K562 (cell line): ENCODE results near the gene NES. TPM values are rescaled to one million over a fixed set of nuclear protein-coding genes. Genes with fewer than 3 reads are reported as not detected.
A peak's percentile ranks its signal among the peaks of the same experiment; 100 is the strongest.

Source experiments
- ATAC-seq: fragments of 200-7000 bp; cut with Tn5 transposase; 3 replicates; pipeline ENCODE4 v1.9.1; 2020; ENCODE audit warnings: moderate library complexity
- BruUV-seq: library from RNA; stranded (reverse); fragments of 400-500 nt; replicated peaks from 2 replicates; lab custom pipeline; 2021; lab: Mats Ljungman, UMichigan
- CTCF ChIA-PET: fragments of 300-600 bp; formaldehyde crosslinking; extraction: SDS; loops from one replicate; lab custom pipeline; 2021; ENCODE audit warnings: low intra/inter-chr PET ratio; lab: Yijun Ruan, JAX
- POLR2A ChIA-PET: fragments of 300-600, 350-650 bp; sonication (Branson Sonifier 250); formaldehyde crosslinking; extraction: SDS; loops from one replicate; lab custom pipeline; 2021; ENCODE audit warnings: antibody characterized with exemption, inconsistent platforms; lab: Yijun Ruan, JAX
- DNase-seq, 4 experiments: peaks; one replicate each; pipeline versions ENCODE4 v3.0.0 to v3.0.0-alpha.2; 2011 to 2018; ENCODE audit warnings: low spot score in 3 of 4, mixed read lengths in 3 of 4; ENCODE audit errors: extremely low read depth in 1 of 4
- FAIRE-seq: peaks from 2 replicates; lab custom pipeline; 2011; peaks lifted over from hg19 to GRCh38; lab: Jason Lieb, UNC
- H2AFZ ChIP-seq: 2 replicates; pipeline ENCODE4 v1.6.0; 2011; ENCODE audit warnings: low read depth, low read length, control low read depth, inconsistent platforms
- H3K27ac ChIP-seq: fragments of 200-600 bp; 3 replicates; pipeline ENCODE4 v1.8.0; 2011; ENCODE audit warnings: low read depth, mild to moderate bottlenecking, control low read depth, inconsistent platforms, low read length, moderate library complexity, mixed read lengths; ENCODE audit errors: extremely low read depth
- H3K27me3 ChIP-seq, 2 experiments: fragments of 300-600 bp in 1 of 2; 2 replicates in 1 of 2; 3 replicates in 1 of 2; pipeline versions ENCODE4 v1.6.0 to v1.8.0; 2011; ENCODE audit warnings: inconsistent platforms in 2 of 2, low read length in 2 of 2, mild to moderate bottlenecking in 1 of 2, mixed read lengths in 1 of 2, moderate library complexity in 1 of 2; ENCODE audit not compliant: control insufficient read depth in 2 of 2, insufficient read depth in 2 of 2
- H3K36me3 ChIP-seq: fragments of 300-600 bp; 3 replicates; pipeline ENCODE4 v1.8.0; 2011; ENCODE audit warnings: mild to moderate bottlenecking, low read length, inconsistent platforms; ENCODE audit not compliant: control insufficient read depth, insufficient read depth
- H3K4me1 ChIP-seq, 2 experiments: fragments of 200-600 bp in 1 of 2; replicated peaks in 1 of 2; 2 replicates in 1 of 2; 3 replicates in 1 of 2; pipeline versions ENCODE4 v1.5.1 to v1.8.0; 2011; ENCODE audit warnings: inconsistent platforms in 2 of 2, low read length in 2 of 2, mild to moderate bottlenecking in 1 of 2, mixed read lengths in 1 of 2, moderate library complexity in 1 of 2; ENCODE audit not compliant: control insufficient read depth in 2 of 2, insufficient read depth in 2 of 2
- H3K4me2 ChIP-seq: 2 replicates; pipeline ENCODE4 v1.6.1; 2011; ENCODE audit warnings: low read length, control low read depth, inconsistent platforms, mixed read lengths; ENCODE audit not compliant: insufficient read depth
- H3K4me3 ChIP-seq: fragments of 200-600 bp; sonication (generic), shearing (Covaris generic); 2 replicates; pipeline ENCODE4 v1.5.1; 2016; ENCODE audit warnings: control low read depth, inconsistent platforms
- H3K79me2 ChIP-seq: fragments of 200-600 bp; 3 replicates; pipeline ENCODE4 v1.8.0; 2011; ENCODE audit warnings: low read length, inconsistent platforms; ENCODE audit not compliant: control insufficient read depth, insufficient read depth
- H3K9ac ChIP-seq, 2 experiments: 2 replicates each; pipeline versions ENCODE4 v1.6.0 to v1.6.1; 2011; ENCODE audit warnings: low read depth in 2 of 2, low read length in 2 of 2, control low read depth in 1 of 2, inconsistent platforms in 1 of 2, mild to moderate bottlenecking in 1 of 2, mixed read lengths in 1 of 2; ENCODE audit not compliant: insufficient read depth in 1 of 2
- H3K9me1 ChIP-seq: one replicate; pipeline ENCODE4 v1.6.0; 2011; ENCODE audit warnings: inconsistent platforms, mild to moderate bottlenecking, low read length, moderate library complexity; ENCODE audit not compliant: control insufficient read depth, insufficient read depth
- H3K9me3 ChIP-seq: replicated peaks from 2 replicates; pipeline ENCODE4 v1.5.1; 2011; ENCODE audit warnings: low read depth, low read length, inconsistent platforms; ENCODE audit not compliant: control insufficient read depth, insufficient read depth
- H4K20me1 ChIP-seq: replicated peaks from 2 replicates; pipeline ENCODE4 v1.6.1; 2011; ENCODE audit warnings: low read length, inconsistent platforms, mixed read lengths; ENCODE audit not compliant: control insufficient read depth, insufficient read depth
- ATF7 ChIP-seq: fragments of 450-650 bp; IDR thresholded peaks from 2 replicates; pipeline ENCODE4 v1.7.1; 2014; ENCODE audit warnings: mild to moderate bottlenecking, moderate library complexity
- BRF1 ChIP-seq: IDR thresholded peaks from 3 replicates; pipeline ENCODE4 v1.6.1; 2011; ENCODE audit warnings: borderline replicate concordance, mild to moderate bottlenecking; ENCODE audit not compliant: insufficient read length; ENCODE audit errors: extremely low read depth
- CTBP1 ChIP-seq: fragments of 450-650 bp; IDR thresholded peaks from 2 replicates; pipeline ENCODE4 v1.6.1; 2016; ENCODE audit warnings: borderline replicate concordance
- EP400 ChIP-seq: fragments of 450-650 bp; IDR thresholded peaks from 2 replicates; pipeline ENCODE4 v1.6.1; 2017; ENCODE audit warnings: antibody characterized with exemption, mild to moderate bottlenecking, moderate library complexity
- FOXK1 ChIP-seq: sonication (generic); formaldehyde crosslinking; IDR thresholded peaks from 2 replicates; pipeline ENCODE4 v1.8.0; 2022; ENCODE audit warnings: missing genetic modification reagents, mild to moderate bottlenecking, borderline replicate concordance
- HDAC2 ChIP-seq: fragments of 450-650 bp; IDR thresholded peaks from 2 replicates; pipeline ENCODE4 v1.6.1; 2016; ENCODE audit warnings: mild to moderate bottlenecking
- PTBP1 ChIP-seq: fragments of 200-400 bp; formaldehyde crosslinking; IDR thresholded peaks from 2 replicates; pipeline ENCODE4 v1.6.1; 2017; ENCODE audit warnings: low read depth, low read length
- SMARCB1 ChIP-seq: IDR thresholded peaks from 2 replicates; pipeline ENCODE4 v1.6.1; 2011; ENCODE audit warnings: improper control_type of control experiment, low read depth; ENCODE audit not compliant: insufficient read length
- YY1 ChIP-seq, 3 experiments: IDR thresholded peaks; 2 replicates each; pipeline ENCODE4 v1.6.1; 2011; ENCODE audit warnings: low read length in 2 of 3, mild to moderate bottlenecking in 2 of 3, moderate library complexity in 2 of 3, borderline replicate concordance in 1 of 3, control low read depth in 1 of 3, low read depth in 1 of 3; ENCODE audit not compliant: insufficient read depth in 3 of 3, insufficient replicate concordance in 2 of 3, control insufficient read depth in 1 of 3, insufficient read length in 1 of 3; ENCODE audit errors: extremely low read depth in 1 of 3
- ZNF347 ChIP-seq: fragments of 450-650 bp; formaldehyde crosslinking; IDR thresholded peaks from 2 replicates; pipeline ENCODE4 v1.4.0; 2020; ENCODE audit warnings: low read depth, mild to moderate bottlenecking, moderate library complexity
- WGBS: fragments of 100-300 bp; shearing (Covaris generic); methylation state at CpG from one replicate; pipeline ENCODE4 v1.1.6; 2016; ENCODE audit warnings: low coverage, mixed read lengths; ENCODE audit not compliant: insufficient coverage; ENCODE audit errors: missing lambda C conversion rate; 5-methylcytosine and 5-hydroxymethylcytosine counted together
- in situ Hi-C: fragments of 300-500 bp; cut with MboI; formaldehyde crosslinking; loops from 4 replicates; pipeline ENCODE4 v1.15.0; 2018; ENCODE audit warnings: inconsistent platforms, mixed read lengths
- intact Hi-C: fragments of 100-400 bp; cut with micrococcal nuclease; formaldehyde crosslinking; loops from 2 replicates; pipeline ENCODE4 v1.14.2; 2022
- polyA plus RNA-seq, 8 experiments: library from polyadenylated mRNA; depleted of rRNA in 4 of 8; stranded (reverse) in 5 of 8; unstranded in 3 of 8; fragments of >200 nt; fragmentation: Nextera tagmentation in 2 of 8; fragmentation: Illumina TruSeq in 1 of 8; extraction: Ambion mirVana in 2 of 8; extraction: Trizol in 1 of 8; gene quantifications; 2 replicates each; pipeline versions ENCODE4 v1.2.1 to v1.2.3, GENCODE V29; 2011 to 2014; ENCODE audit warnings: inconsistent platforms in 1 of 8, missing spikeins in 1 of 8
- total RNA-seq, 7 experiments: library from RNA; depleted of rRNA in 6 of 7; stranded (reverse); fragments of >200 nt in 6 of 7; fragmentation: Illumina TruSeq in 2 of 7; extraction: Trizol in 2 of 7; gene quantifications; 2 replicates each; pipeline versions ENCODE4 v1.2.1 to v1.2.3, GENCODE V29; 2011 to 2021; ENCODE audit warnings: low replicate concordance in 1 of 7
- TF ChIP-seq, protein P1 (sequence below): fragments of 450-650 bp; IDR thresholded peaks from 2 replicates; pipeline ENCODE4 v1.7.0; 2016; ENCODE audit warnings: borderline replicate concordance
- TF ChIP-seq, protein P2 (sequence below), 3 experiments: fragments of 200-800 bp in 1 of 3; sonication (Bioruptor generic) in 1 of 3; sonication (generic) in 1 of 3; formaldehyde crosslinking in 1 of 3; IDR thresholded peaks; 2 replicates each; pipeline versions ENCODE4 v1.6.1 to v1.8.0; 2016 to 2022; ENCODE audit warnings: mild to moderate bottlenecking in 2 of 3, missing compliant biosample characterization in 2 of 3, missing genetic modification characterization in 2 of 3, missing genetic modification reagents in 1 of 3
- TF ChIP-seq, protein P3 (sequence below): fragments of 250-450 bp; sonication (Bioruptor Pico); IDR thresholded peaks from 2 replicates; pipeline ENCODE4 v1.8.0; 2022; ENCODE audit warnings: moderate library complexity, mild to moderate bottlenecking, inconsistent platforms

Gene NES
- total and polyA plus RNA-seq, 9 of the 15 experiments (the other 6 are each of a cell fraction or from before 2014, with no cell fraction given): 0.10 to 8.6 (median 4.2) TPM

DNA sequence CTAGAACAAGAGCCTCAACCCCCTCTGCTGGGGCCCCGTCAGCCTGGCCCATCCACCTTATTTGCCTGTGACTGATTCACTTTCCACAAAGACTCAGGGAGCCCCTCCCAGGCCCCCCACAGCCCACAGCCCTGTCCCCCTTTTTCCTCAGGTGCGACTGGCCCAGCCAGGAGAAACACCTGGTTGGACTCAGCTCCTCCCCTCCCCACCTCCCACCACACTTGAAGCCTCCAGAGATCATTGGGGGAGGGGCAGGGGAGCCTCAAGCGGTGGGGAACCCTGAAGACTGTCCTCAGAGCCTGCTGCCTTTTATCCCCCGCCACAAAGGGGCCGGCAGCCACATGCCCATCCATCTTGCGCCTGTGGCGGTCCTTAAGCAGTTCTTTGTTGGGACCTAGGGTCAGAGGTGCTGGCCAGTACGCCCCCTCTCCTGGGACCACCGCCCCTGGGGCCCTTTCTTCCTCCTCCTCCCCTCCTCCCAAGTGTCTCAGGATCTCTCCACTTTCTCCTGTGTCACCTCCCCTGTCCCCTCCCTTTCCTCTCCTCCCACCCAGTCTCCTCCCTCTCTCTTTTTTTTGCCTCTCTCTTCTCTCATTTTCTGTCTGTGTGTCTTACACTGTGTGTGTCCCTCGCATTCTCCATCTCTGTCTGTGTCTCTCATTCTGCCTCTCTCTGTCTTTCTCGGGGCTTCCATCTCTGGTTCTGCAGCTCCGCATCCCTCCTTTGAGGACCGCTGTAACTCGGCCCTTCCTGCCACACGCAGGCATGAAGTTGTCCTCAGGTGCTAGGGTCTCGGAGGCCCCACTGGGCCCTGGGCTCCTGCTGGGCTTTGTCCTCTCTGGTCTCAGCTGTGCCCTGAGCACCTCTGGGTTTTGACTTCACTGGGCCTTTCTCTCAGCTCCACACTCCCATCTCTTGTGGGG, 16.0 kb upstream of the NES start:
- ChIA-PET CTCF (interaction anchor here (0.8 to 6.6 kb wide), 3 partner anchors 13 to 168 kb away, joined by 3 to 143 read pairs (median 4); partner anchors contain the start of genes CRABP2, ISG20L2, METTL25B and NTRK1), POLR2A (interaction anchor here (0.6 to 5.9 kb wide), 7 partner anchors 14 to 165 kb away, joined by 3 to 60 read pairs (median 4); partner anchors contain the start of genes ISG20L2 and METTL25B)
- WGBS: 6% methylated on average over 13 of the region's 16 CpGs
- no peaks in the 10 kb centered on the region for H3K9me1 ChIP-seq
- H2AFZ ChIP-seq: peak overlapping the region; percentile 92
- in situ Hi-C loops (no loop called here), intact Hi-C loops (no loop called here)
- peaks cover 49 to 62% of the 10 kb centered on the region in 2 experiments for H3K4me1 ChIP-seq
- DNase-seq (peak; percentile 80 to 89 (median 81)), ATAC-seq (peak; percentile 72), FAIRE-seq (peak; percentile 80)
- 0 out of 3 replicates have a peak, but pooled peaks cover 3% of the 10 kb centered on the region for H3K79me2 ChIP-seq
- H3K36me3 ChIP-seq: no peaks in the 10 kb centered on the region
- peak overlapping the region; percentile 91 for H3K27ac ChIP-seq
- peak overlapping the region; percentile 72 for H3K4me2 ChIP-seq
- H3K9ac ChIP-seq: peak overlapping the region; percentile 49 to 92
- TSS peak; percentile 85 for BruUV-seq
- no peaks in the 10 kb centered on the region for H4K20me1 ChIP-seq
- no peaks in the 10 kb centered on the region for H3K9me3 ChIP-seq
- H3K4me3 ChIP-seq: peak overlapping the region; percentile 28
- no peaks in the 10 kb centered on the region for H3K27me3 ChIP-seq
- TF ChIP-seq FOXK1 (no peak), ZNF347 (CRISPR knock-in tag) (no peak), BRF1 (no peak), YY1 (IDR thresholded peaks at IDR 0.05; ENCODE audit: borderline replicate concordance in 1 of 3, control insufficient read depth in 1 of 3, extremely low read depth in 1 of 3, insufficient read depth in 3 of 3, insufficient read length in 1 of 3, insufficient replicate concordance in 2 of 3, low read depth in 1 of 3, low read length in 2 of 3) (peak in 1 of 3 experiments; percentile 53), CTBP1 (0 out of 2 replicates have a peak, but pooled peaks have one; percentile 12), SMARCB1 (no peak), EP400 (peak; percentile 55; the same call in 1 of the 2 replicates), HDAC2 (peak; percentile 62; the same call in 1 of the 2 replicates), PTBP1 (peak; percentile 69), ATF7 (peak; percentile 27; the same call in 1 of the 2 replicates)
- TF ChIP-seq, protein P1, sequence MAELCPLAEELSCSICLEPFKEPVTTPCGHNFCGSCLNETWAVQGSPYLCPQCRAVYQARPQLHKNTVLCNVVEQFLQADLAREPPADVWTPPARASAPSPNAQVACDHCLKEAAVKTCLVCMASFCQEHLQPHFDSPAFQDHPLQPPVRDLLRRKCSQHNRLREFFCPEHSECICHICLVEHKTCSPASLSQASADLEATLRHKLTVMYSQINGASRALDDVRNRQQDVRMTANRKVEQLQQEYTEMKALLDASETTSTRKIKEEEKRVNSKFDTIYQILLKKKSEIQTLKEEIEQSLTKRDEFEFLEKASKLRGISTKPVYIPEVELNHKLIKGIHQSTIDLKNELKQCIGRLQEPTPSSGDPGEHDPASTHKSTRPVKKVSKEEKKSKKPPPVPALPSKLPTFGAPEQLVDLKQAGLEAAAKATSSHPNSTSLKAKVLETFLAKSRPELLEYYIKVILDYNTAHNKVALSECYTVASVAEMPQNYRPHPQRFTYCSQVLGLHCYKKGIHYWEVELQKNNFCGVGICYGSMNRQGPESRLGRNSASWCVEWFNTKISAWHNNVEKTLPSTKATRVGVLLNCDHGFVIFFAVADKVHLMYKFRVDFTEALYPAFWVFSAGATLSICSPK: peak; percentile 100
- TF ChIP-seq, protein P2, sequence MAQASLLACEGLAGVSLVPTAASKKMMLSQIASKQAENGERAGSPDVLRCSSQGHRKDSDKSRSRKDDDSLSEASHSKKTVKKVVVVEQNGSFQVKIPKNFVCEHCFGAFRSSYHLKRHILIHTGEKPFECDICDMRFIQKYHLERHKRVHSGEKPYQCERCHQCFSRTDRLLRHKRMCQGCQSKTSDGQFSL (CRISPR knock-in tag; IDR thresholded peaks at IDR 0.05): peak; percentile 71; the same call in 1 of the 2 replicates
- TF ChIP-seq, protein P2 (tag; IDR thresholded peaks at IDR 0.05): peak in 1 of 2 experiments; percentile 61; a peak in 1 of 4 replicates
- TF ChIP-seq, protein P3, sequence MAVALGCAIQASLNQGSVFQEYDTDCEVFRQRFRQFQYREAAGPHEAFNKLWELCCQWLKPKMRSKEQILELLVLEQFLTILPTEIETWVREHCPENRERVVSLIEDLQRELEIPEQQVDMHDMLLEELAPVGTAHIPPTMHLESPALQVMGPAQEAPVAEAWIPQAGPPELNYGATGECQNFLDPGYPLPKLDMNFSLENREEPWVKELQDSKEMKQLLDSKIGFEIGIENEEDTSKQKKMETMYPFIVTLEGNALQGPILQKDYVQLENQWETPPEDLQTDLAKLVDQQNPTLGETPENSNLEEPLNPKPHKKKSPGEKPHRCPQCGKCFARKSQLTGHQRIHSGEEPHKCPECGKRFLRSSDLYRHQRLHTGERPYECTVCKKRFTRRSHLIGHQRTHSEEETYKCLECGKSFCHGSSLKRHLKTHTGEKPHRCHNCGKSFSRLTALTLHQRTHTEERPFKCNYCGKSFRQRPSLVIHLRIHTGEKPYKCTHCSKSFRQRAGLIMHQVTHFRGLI: peak; percentile 98; the same call in 1 of the 2 replicates
